ENCODE data around the gene POU1F1. TPM values are rescaled to one million over a fixed set of nuclear protein-coding genes. Genes with fewer than 3 reads are reported as not detected.
"Not testable (repeated sequence)": the region's sequence is repeated elsewhere in the genome, so short reads cannot be mapped to it uniquely, and the experiment has no call there.

POU1F1 gene
- total RNA-seq, 1 experiment from 2014 or later, result not detected

GRCh38 chr3:87260270-87260669, 16.1 kb downstream of the POU1F1 start:
- Mint-ChIP-seq H3K36me3 (ENCODE audit: insufficient read depth, unreplicated experiment) (no peaks in the 10 kb centered on the region), H3K27me3 (ENCODE audit: insufficient read depth, unreplicated experiment) (no peaks in the 10 kb centered on the region), H3K9me3 (ENCODE audit: unreplicated experiment) (no peaks in the 10 kb centered on the region), H3K4me1 (ENCODE audit: insufficient read depth, unreplicated experiment) (no peaks in the 10 kb centered on the region), H3K4me3 (ENCODE audit: unreplicated experiment) (no peak overlapping the region), H3K27ac (ENCODE audit: low read depth, unreplicated experiment) (no peak overlapping the region)
- intact Hi-C loops (cut with micrococcal nuclease), result loop anchor here (1.0 kb wide), 3 partner anchors 244 to 743 kb away; no protein-coding TSS in a partner anchor
- BruUV-seq (replicated peaks), result no TSS peak
- TF ChIP-seq, protein P1, sequence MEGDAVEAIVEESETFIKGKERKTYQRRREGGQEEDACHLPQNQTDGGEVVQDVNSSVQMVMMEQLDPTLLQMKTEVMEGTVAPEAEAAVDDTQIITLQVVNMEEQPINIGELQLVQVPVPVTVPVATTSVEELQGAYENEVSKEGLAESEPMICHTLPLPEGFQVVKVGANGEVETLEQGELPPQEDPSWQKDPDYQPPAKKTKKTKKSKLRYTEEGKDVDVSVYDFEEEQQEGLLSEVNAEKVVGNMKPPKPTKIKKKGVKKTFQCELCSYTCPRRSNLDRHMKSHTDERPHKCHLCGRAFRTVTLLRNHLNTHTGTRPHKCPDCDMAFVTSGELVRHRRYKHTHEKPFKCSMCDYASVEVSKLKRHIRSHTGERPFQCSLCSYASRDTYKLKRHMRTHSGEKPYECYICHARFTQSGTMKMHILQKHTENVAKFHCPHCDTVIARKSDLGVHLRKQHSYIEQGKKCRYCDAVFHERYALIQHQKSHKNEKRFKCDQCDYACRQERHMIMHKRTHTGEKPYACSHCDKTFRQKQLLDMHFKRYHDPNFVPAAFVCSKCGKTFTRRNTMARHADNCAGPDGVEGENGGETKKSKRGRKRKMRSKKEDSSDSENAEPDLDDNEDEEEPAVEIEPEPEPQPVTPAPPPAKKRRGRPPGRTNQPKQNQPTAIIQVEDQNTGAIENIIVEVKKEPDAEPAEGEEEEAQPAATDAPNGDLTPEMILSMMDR (IDR thresholded peaks at IDR 0.05; ENCODE audit: unreplicated experiment), result peak; percentile 53
- ChIA-PET CTCF (interaction anchor here (0.6 to 3.0 kb wide), 35 partner anchors 8 to 853 kb away, joined by 3 to 25 read pairs (median 3); partner anchors contain the start of gene CHMP2B), POLR2A (interaction anchor here (0.6 to 2.0 kb wide), 2 partner anchors 33 to 94 kb away, joined by 3 to 5 read pairs; partner anchors contain the start of gene CHMP2B)
- DNase-seq (ENCODE audit: unreplicated experiment), result peak; percentile 69

GRCh38 chr3:87250009-87250408, 26.4 kb downstream of the POU1F1 start:
- CTCF ChIA-PET, result interaction anchor here (1.2 to 3.0 kb wide), 2 partner anchors 10 to 11 kb away, joined by 3 to 9 read pairs; no protein-coding TSS in a partner anchor
- Mint-ChIP-seq H3K4me1 (ENCODE audit: insufficient read depth, unreplicated experiment) (no peaks in the 10 kb centered on the region), H3K4me3 (ENCODE audit: unreplicated experiment) (no peak overlapping the region), H3K27me3 (ENCODE audit: insufficient read depth, unreplicated experiment) (no peaks in the 10 kb centered on the region), H3K9me3 (ENCODE audit: unreplicated experiment) (no peaks in the 10 kb centered on the region), H3K27ac (ENCODE audit: low read depth, unreplicated experiment) (no peak overlapping the region), H3K36me3 (ENCODE audit: insufficient read depth, unreplicated experiment) (peaks cover 35% of the 10 kb centered on the region)
- TF ChIP-seq, protein P1 (IDR thresholded peaks at IDR 0.05; ENCODE audit: unreplicated experiment), result no peak
- DNase-seq (ENCODE audit: unreplicated experiment), result no peak
- POLR2A ChIA-PET, result interaction anchor here (0.6 kb wide), 1 partner anchor 120 kb away, joined by 3 read pairs; no protein-coding TSS in a partner anchor
- no TSS peak for BruUV-seq (replicated peaks)
- intact Hi-C loops (cut with micrococcal nuclease), result no loop called here

GRCh38 chr3:87248831-87249230, 27.6 kb downstream of the POU1F1 start:
- CTCF ChIA-PET, result interaction anchor here (0.5 to 1.9 kb wide), 4 partner anchors 11 to 1513 kb away, joined by 3 to 9 read pairs (median 4); no protein-coding TSS in a partner anchor
- POLR2A ChIA-PET, result interaction anchor here (0.5 to 0.9 kb wide), 2 partner anchors 8 to 12 kb away, joined by 3 read pairs; no protein-coding TSS in a partner anchor

GRCh38 chr3:87248231-87248630, 28.2 kb downstream of the POU1F1 start:
- H3K27ac Mint-ChIP-seq (ENCODE audit: low read depth, unreplicated experiment); intact Hi-C loops (cut with micrococcal nuclease); DNase-seq (ENCODE audit: unreplicated experiment); H3K4me3 Mint-ChIP-seq (ENCODE audit: unreplicated experiment); H3K9me3 Mint-ChIP-seq (ENCODE audit: unreplicated experiment); H3K4me1 Mint-ChIP-seq (ENCODE audit: insufficient read depth, unreplicated experiment); BruUV-seq (replicated peaks); H3K27me3 Mint-ChIP-seq (ENCODE audit: insufficient read depth, unreplicated experiment): not testable (repeated sequence)
- POLR2A ChIA-PET, result interaction anchor here (0.9 kb wide), 1 partner anchor 8 kb away, joined by 3 read pairs; no protein-coding TSS in a partner anchor
- CTCF ChIA-PET, result interaction anchor here (0.6 to 1.9 kb wide), 3 partner anchors 12 to 317 kb away, joined by 3 to 9 read pairs (median 3); no protein-coding TSS in a partner anchor
- H3K36me3 Mint-ChIP-seq (ENCODE audit: insufficient read depth, unreplicated experiment), result peaks cover 29% of the 10 kb centered on the region

More at GRCh38 chr3:87248831-87249230, 27.6 kb downstream of the POU1F1 start:
- H3K4me3 Mint-ChIP-seq (ENCODE audit: unreplicated experiment), result no peak overlapping the region
- peaks cover 32% of the 10 kb centered on the region for H3K36me3 Mint-ChIP-seq (ENCODE audit: insufficient read depth, unreplicated experiment)
- intact Hi-C loops (cut with micrococcal nuclease), result no loop called here
- no TSS peak for BruUV-seq (replicated peaks)
- H3K27ac Mint-ChIP-seq (ENCODE audit: low read depth, unreplicated experiment), result no peak overlapping the region
- no peaks in the 10 kb centered on the region for H3K4me1 Mint-ChIP-seq (ENCODE audit: insufficient read depth, unreplicated experiment)
- no peak for DNase-seq (ENCODE audit: unreplicated experiment)
- TF ChIP-seq, protein P1 (IDR thresholded peaks at IDR 0.05; ENCODE audit: unreplicated experiment), result no peak
- H3K9me3 Mint-ChIP-seq (ENCODE audit: unreplicated experiment), result no peaks in the 10 kb centered on the region
- no peaks in the 10 kb centered on the region for H3K27me3 Mint-ChIP-seq (ENCODE audit: insufficient read depth, unreplicated experiment)
